Upper lobe of right lung (tissue), 1 donor: ENCODE results near the gene ZNF440. TPM values are rescaled to one million over a fixed set of nuclear protein-coding genes. Genes with fewer than 3 reads are reported as not detected.
"Not testable (repeated sequence)": the region's sequence is repeated elsewhere in the genome, so short reads cannot be mapped to it uniquely, and the experiment has no call there.

Source experiments
- ATAC-seq: fragments of 200-7000 bp; cut with Tn5 transposase; one replicate; pipeline ENCODE4 v1.9.1; 2020; ENCODE audit warnings: mild to moderate bottlenecking, moderate library complexity
- DNase-seq: peaks from one replicate; pipeline ENCODE4 v3.0.0-alpha.2; 2020
- H3K27ac ChIP-seq: fragments of 200-600 bp; one replicate; pipeline ENCODE4 v1.8.0; 2022
- H3K27me3 ChIP-seq: fragments of 200-600 bp; one replicate; pipeline ENCODE4 v1.8.0; 2022; ENCODE audit warnings: mild to moderate bottlenecking
- H3K36me3 ChIP-seq: fragments of 200-600 bp; one replicate; pipeline ENCODE4 v1.8.0; 2022
- H3K4me1 ChIP-seq: fragments of 200-600 bp; one replicate; pipeline ENCODE4 v1.8.0; 2022
- H3K4me3 ChIP-seq: fragments of 200-600 bp; one replicate; pipeline ENCODE4 v1.8.0; 2022; ENCODE audit warnings: mild to moderate bottlenecking
- H3K9me3 ChIP-seq: fragments of 200-600 bp; one replicate; pipeline ENCODE4 v1.8.0; 2022
- CTCF ChIP-seq: fragments of 200-600 bp; IDR thresholded peaks from one replicate; pipeline ENCODE4 v1.8.0; 2022; ENCODE audit warnings: antibody characterized with exemption
- intact Hi-C: fragments of 100-400 bp; cut with DNase I; formaldehyde crosslinking; loops from one replicate; pipeline ENCODE4 v1.11.0; 2022
- long read RNA-seq: library from polyadenylated mRNA; unstranded; transcript quantifications from one replicate; pipeline ENCODE4 v2.0.0, GENCODE V29; 2021
- total RNA-seq: library from RNA; stranded (reverse); fragmentation: NEBNext Ultra II Directional; extraction: Animal tissue kit (Norgen Biotek cat#: 25700); gene quantifications from one replicate; pipeline ENCODE4 v1.2.1, GENCODE V29; 2021
- donor health status: DM: no; HTN: yes; CAD: no; lungs with severe emphysema.

Gene ZNF440
- 12.4 TPM for total RNA-seq
- long read RNA-seq, full-length matches to known transcripts = 3 of 5 reads
- long read RNA-seq, partial matches to known transcripts = 0 of 5 reads
- long read RNA-seq, other reads (novel, unspliced or antisense) = 2 of 5 reads

GRCh38 chr19:11814029-11814699, at the start of gene ZNF440:
TSS of gene ZNF440 (plus strand) at chr19:11814273. CDS start at chr19:11814448, 175 bp downstream.
- H3K4me3 ChIP-seq = peak within 1 kb of the TSS; percentile 86
- peaks cover 9% of the 10 kb centered on the region for H3K4me1 ChIP-seq
- ATAC-seq (peak; percentile 100), DNase-seq (peak; percentile 97)
- TF ChIP-seq CTCF = no peak
- no peaks in the 10 kb centered on the region for H3K9me3 ChIP-seq
- intact Hi-C loops = no loop called here
- no peaks in the 10 kb centered on the region for H3K27me3 ChIP-seq
- no peaks in the 10 kb centered on the region for H3K36me3 ChIP-seq
- peak within 1 kb of the TSS; percentile 93 for H3K27ac ChIP-seq

- intact Hi-C loops = no loop called here
- TF ChIP-seq CTCF = no peak
- DNase-seq (peak; percentile 99), ATAC-seq (peak; percentile 99)
- peak within 1 kb of the TSS; percentile 95 for H3K27ac ChIP-seq
- no peaks in the 10 kb centered on the region for H3K27me3 ChIP-seq
- H3K9me3 ChIP-seq = no peaks in the 10 kb centered on the region
- H3K4me1 ChIP-seq = peaks cover 14% of the 10 kb centered on the region
- H3K4me3 ChIP-seq = peak within 1 kb of the TSS; percentile 77
- no peaks in the 10 kb centered on the region for H3K36me3 ChIP-seq
Observed at GRCh38 chr19:11766597-11767591, 47.2 kb upstream of the ZNF440 start, which contains the start of gene ZNF441. TSS of gene ZNF441 (plus strand) at chr19:11767000. CDS start at chr19:11767194, 194 bp downstream.

GRCh38 chr19:11767633-11768133, 46.4 kb upstream of the ZNF440 start:
- Histone ChIP-seq H3K9me3 (no peaks in the 10 kb centered on the region), H3K4me3 (peak overlapping the region; percentile 77), H3K27me3 (no peaks in the 10 kb centered on the region), H3K27ac (peak overlapping the region; percentile 95), H3K4me1 (peaks cover 14% of the 10 kb centered on the region), H3K36me3 (no peaks in the 10 kb centered on the region)
- peak; percentile 47 for ATAC-seq
- DNase-seq = peak; percentile 82
- no peak for TF ChIP-seq CTCF
- intact Hi-C loops = no loop called here

GRCh38 chr19:11769995-11770394, 44.1 kb upstream of the ZNF440 start:
- intact Hi-C loops = no loop called here
- peaks cover 4% of the 10 kb centered on the region for H3K9me3 ChIP-seq
- ATAC-seq (no peak), DNase-seq (no peak)
- H3K4me3 ChIP-seq = no peak overlapping the region
- H3K27me3 ChIP-seq = no peaks in the 10 kb centered on the region
- no peak for TF ChIP-seq CTCF
- no peak overlapping the region for H3K27ac ChIP-seq
- no peaks in the 10 kb centered on the region for H3K36me3 ChIP-seq
- peaks cover 14% of the 10 kb centered on the region for H3K4me1 ChIP-seq

- intact Hi-C loops, H3K27ac ChIP-seq, H3K27me3 ChIP-seq, ATAC-seq, DNase-seq, H3K4me3 ChIP-seq, H3K36me3 ChIP-seq: not testable (repeated sequence)
- peak; percentile 32 for TF ChIP-seq CTCF
- H3K4me1 ChIP-seq = peaks cover 10% of the 10 kb centered on the region
- H3K9me3 ChIP-seq = peaks cover 10% of the 10 kb centered on the region
Observed at GRCh38 chr19:11771520-11771919, 42.6 kb upstream of the ZNF440 start.

GRCh38 chr19:11776669-11777068, 37.4 kb upstream of the ZNF440 start:
- peaks cover 37% of the 10 kb centered on the region for H3K36me3 ChIP-seq
- H3K27me3 ChIP-seq, H3K4me3 ChIP-seq, ATAC-seq, DNase-seq, intact Hi-C loops, H3K4me1 ChIP-seq, H3K27ac ChIP-seq: not testable (repeated sequence)
- H3K9me3 ChIP-seq = peaks cover 35% of the 10 kb centered on the region
